Measurements from ENCODE around the gene CDC42EP4. TPM values are rescaled to one million over a fixed set of nuclear protein-coding genes. Genes with fewer than 3 reads are reported as not detected.
A peak's percentile ranks its signal among the peaks of the same experiment; 100 is the strongest.
"Not testable (repeated sequence)": the region's sequence is repeated elsewhere in the genome, so short reads cannot be mapped to it uniquely, and the experiment has no call there.

The CDC42EP4 gene
- polyA plus RNA-seq, 6 donors from 2014 or later = 0.09 to 0.21 (median 0.12) TPM; not detected in 2

- ATAC-seq (ENCODE audit: low read depth in 2 of 2) = no peak
- H3K27ac Mint-ChIP-seq = peak overlapping the region in 3 of 6 donors; percentile 43 to 74 (median 65)
- no peaks in the 10 kb centered on the region for H3K4me1 Mint-ChIP-seq
- H3K27me3 Mint-ChIP-seq = no peaks in the 10 kb centered on the region
- H3K9me3 Mint-ChIP-seq = no peaks in the 10 kb centered on the region
- H3K4me3 Mint-ChIP-seq = no peak overlapping the region
- DNase-seq = no peak
- no peaks in the 10 kb centered on the region for H3K36me3 Mint-ChIP-seq
These were observed 26.9 kb upstream of the CDC42EP4 start for GRCh38 chr17:73338566-73339197.

DNA sequence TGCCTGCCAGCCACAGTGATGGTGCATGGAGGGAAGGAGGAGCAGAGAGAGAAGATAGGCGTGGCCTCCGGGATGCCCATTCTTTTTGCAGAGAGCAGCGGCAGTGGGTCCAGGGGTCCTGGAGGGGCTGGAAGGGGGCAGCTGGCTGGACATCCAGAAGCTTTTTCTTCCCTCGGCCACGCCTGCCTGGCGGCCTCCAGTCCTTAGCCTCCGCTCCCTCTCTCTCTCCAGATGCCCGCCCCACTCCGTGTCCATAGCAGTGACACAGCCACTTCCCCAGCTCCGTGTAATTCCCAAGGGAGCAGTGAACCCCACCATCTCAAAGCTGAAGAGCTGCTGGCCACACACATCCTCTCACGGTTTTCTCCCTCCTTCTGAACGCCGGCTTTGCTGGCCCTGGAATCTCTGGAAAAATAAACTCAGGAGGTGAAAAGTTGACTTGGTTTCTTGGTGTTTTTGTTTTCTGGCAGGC lies 26.3 kb upstream of the CDC42EP4 start:
- H3K4me1 Mint-ChIP-seq = no peaks in the 10 kb centered on the region
- H3K27ac Mint-ChIP-seq = peak overlapping the region in 2 of 6 donors; percentile 65 to 68
- H3K36me3 Mint-ChIP-seq = no peaks in the 10 kb centered on the region
- H3K27me3 Mint-ChIP-seq = no peaks in the 10 kb centered on the region
- DNase-seq (no peak), ATAC-seq (ENCODE audit: low read depth in 2 of 2) (no peak)
- H3K9me3 Mint-ChIP-seq = no peaks in the 10 kb centered on the region
- H3K4me3 Mint-ChIP-seq = no peak overlapping the region

DNA sequence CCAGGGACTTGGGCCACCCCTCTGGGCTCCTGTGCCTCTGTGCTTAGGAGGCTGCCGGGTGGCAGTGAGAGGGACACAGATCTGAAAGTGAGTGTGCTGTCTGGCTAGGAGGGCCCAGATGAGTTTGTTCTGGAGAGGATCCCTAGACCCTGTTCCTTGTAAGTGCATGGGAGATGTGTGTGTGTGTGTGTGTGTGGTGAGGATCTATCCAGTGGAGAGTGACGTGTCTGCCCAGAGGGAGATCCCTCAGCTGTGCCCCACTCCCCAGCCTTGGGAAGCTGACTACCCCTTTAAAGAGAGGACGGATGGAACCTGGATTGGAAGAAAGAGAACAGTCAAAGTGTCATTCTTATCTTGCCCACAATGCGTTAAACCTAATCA lies 25.5 kb upstream of the CDC42EP4 start:
- Mint-ChIP-seq H3K36me3 (no peaks in the 10 kb centered on the region), H3K27ac (peak overlapping the region in 1 of 6 donors; percentile 9), H3K4me3 (no peak overlapping the region), H3K27me3 (no peaks in the 10 kb centered on the region), H3K4me1 (no peaks in the 10 kb centered on the region), H3K9me3 (no peaks in the 10 kb centered on the region)
- no peak for ATAC-seq (ENCODE audit: low read depth in 2 of 2)
- no peak for DNase-seq

GRCh38 chr17:73336408-73337329 lies 24.9 kb upstream of the CDC42EP4 start:
- no peaks in the 10 kb centered on the region for H3K36me3 Mint-ChIP-seq
- DNase-seq (no peak), ATAC-seq (ENCODE audit: low read depth in 2 of 2) (no peak)
- H3K4me3 Mint-ChIP-seq = no peak overlapping the region
- no peaks in the 10 kb centered on the region for H3K4me1 Mint-ChIP-seq
- no peaks in the 10 kb centered on the region for H3K9me3 Mint-ChIP-seq
- H3K27me3 Mint-ChIP-seq = no peaks in the 10 kb centered on the region
- H3K27ac Mint-ChIP-seq = peak overlapping the region in 1 of 6 donors; percentile 9

DNA sequence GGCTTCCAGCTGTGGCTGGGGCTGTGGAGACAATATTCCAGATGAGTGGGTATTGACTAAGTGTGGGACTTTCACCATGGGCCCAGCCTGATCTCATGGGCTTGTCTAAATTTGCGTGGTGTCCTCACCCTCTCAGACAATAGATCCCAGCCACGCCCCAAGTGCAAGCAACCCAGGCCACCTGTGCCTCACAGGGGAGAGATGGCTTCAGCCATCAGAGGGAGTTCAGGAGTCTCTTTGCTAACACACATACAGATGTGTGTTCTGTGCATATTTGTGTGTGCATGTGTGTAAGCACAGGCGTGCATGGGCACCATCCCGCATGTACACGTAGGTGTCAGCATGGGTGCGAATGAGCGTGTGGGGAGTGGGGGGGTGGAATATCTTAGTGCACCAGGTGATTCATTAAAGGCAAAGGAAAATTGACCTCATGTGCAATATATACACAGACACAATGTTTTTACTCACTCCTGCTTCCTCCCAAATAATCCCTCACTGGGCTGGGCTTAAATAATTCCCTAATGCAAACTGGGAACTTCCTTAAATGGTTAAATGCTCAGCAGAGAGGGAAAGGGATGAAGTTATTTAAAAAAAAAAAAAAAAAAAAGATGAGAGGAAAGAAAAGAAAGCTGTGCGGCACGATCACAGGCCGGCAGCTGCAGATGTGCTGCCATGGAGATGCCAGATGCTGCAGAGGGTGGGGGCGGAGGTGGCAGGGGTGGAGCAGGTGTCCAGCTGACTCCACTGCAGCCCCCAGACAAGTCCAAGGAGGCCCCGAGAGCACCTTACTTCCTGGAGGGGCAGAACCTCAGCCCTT lies 24.0 kb upstream of the CDC42EP4 start:
- Mint-ChIP-seq H3K36me3 (no peaks in the 10 kb centered on the region), H3K4me3 (no peak overlapping the region), H3K9me3 (no peaks in the 10 kb centered on the region), H3K27me3 (no peaks in the 10 kb centered on the region), H3K27ac (no peak overlapping the region), H3K4me1 (no peaks in the 10 kb centered on the region)
- no peak for DNase-seq
- ATAC-seq (ENCODE audit: low read depth in 2 of 2) = no peak

GRCh38 chr17:73334771-73335513 lies 23.1 kb upstream of the CDC42EP4 start:
- no peaks in the 10 kb centered on the region for H3K9me3 Mint-ChIP-seq
- DNase-seq (no peak), ATAC-seq (ENCODE audit: low read depth in 2 of 2) (no peak)
- H3K4me1 Mint-ChIP-seq = no peaks in the 10 kb centered on the region
- H3K27ac Mint-ChIP-seq = peak overlapping the region in 1 of 6 donors; percentile 15
- H3K4me3 Mint-ChIP-seq = no peak overlapping the region
- no peaks in the 10 kb centered on the region for H3K36me3 Mint-ChIP-seq
- no peaks in the 10 kb centered on the region for H3K27me3 Mint-ChIP-seq

- H3K27me3 Mint-ChIP-seq; H3K36me3 Mint-ChIP-seq; H3K4me1 Mint-ChIP-seq; ATAC-seq (ENCODE audit: low read depth in 2 of 2); H3K4me3 Mint-ChIP-seq; H3K27ac Mint-ChIP-seq; DNase-seq; H3K9me3 Mint-ChIP-seq: not testable (repeated sequence)
These were observed 21.6 kb upstream of the CDC42EP4 start for GRCh38 chr17:73333445-73333844.

DNA sequence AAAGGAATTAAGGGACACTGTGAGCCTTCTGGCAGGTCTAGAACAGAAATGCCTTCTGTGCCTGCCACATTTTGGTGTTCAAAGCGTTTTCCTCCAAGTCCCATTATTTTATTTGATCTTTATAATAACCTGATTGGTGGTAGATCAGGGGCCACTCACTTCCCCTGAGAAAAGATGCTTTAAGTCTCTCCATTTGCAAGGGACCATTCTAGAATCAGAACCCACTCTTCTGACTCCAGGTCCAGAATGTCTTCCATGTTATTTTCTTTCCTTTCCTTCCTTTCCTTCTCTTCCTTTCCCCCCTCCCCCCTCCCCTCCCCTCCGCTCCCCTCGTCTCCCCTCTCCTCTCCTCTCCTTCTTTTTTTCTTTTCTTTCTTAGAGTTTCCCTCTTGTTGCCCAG lies 19.3 kb upstream of the CDC42EP4 start:
- H3K4me1 Mint-ChIP-seq = no peaks in the 10 kb centered on the region
- no peak overlapping the region for H3K4me3 Mint-ChIP-seq
- peaks cover 0 to 16% (median 16%) of the 10 kb centered on the region in 3 donors for H3K27me3 Mint-ChIP-seq
- ATAC-seq (ENCODE audit: low read depth in 2 of 2) (no peak), DNase-seq (no peak)
- H3K36me3 Mint-ChIP-seq = peaks cover 0 to 6% of the 10 kb centered on the region in 2 donors
- peak overlapping the region in 2 of 6 donors; percentile 51 to 88 for H3K27ac Mint-ChIP-seq
- no peaks in the 10 kb centered on the region for H3K9me3 Mint-ChIP-seq

GRCh38 chr17:73327676-73328075 lies 15.9 kb upstream of the CDC42EP4 start:
- H3K4me3 Mint-ChIP-seq = no peak overlapping the region
- peaks cover 0 to 6% of the 10 kb centered on the region in 2 donors for H3K36me3 Mint-ChIP-seq
- H3K4me1 Mint-ChIP-seq = no peaks in the 10 kb centered on the region
- H3K9me3 Mint-ChIP-seq = peaks cover 0 to 4% (median 0%) of the 10 kb centered on the region in 7 donors
- H3K27ac Mint-ChIP-seq = no peak overlapping the region
- ATAC-seq (ENCODE audit: low read depth in 2 of 2) = no peak
- H3K27me3 Mint-ChIP-seq = peaks cover 8 to 38% (median 34%) of the 10 kb centered on the region in 3 donors
- DNase-seq = no peak

DNA sequence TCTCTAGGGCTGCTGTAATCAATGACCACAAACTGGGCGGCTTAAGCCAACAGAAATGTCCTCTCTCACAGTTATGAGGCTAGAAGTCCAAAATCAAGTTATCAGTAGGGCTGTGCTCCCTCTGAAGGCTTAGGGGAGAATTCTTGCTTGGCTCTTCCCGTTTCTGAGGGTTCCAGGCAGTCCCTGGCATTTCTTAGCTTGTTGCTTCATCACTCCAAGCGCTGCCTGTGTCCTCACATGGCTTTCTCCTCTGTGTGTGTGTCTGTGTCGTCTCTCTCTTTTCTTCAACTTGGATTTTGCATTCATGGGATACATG lies 13.7 kb upstream of the CDC42EP4 start:
- ATAC-seq (ENCODE audit: low read depth in 2 of 2) (no peak), DNase-seq (no peak)
- Mint-ChIP-seq H3K9me3 (peaks cover 0 to 4% (median 0%) of the 10 kb centered on the region in 7 donors), H3K27me3 (peaks cover 8 to 38% (median 34%) of the 10 kb centered on the region in 3 donors), H3K36me3 (peaks cover 0 to 6% of the 10 kb centered on the region in 2 donors), H3K4me3 (no peak overlapping the region), H3K4me1 (no peaks in the 10 kb centered on the region), H3K27ac (no peak overlapping the region)

DNA sequence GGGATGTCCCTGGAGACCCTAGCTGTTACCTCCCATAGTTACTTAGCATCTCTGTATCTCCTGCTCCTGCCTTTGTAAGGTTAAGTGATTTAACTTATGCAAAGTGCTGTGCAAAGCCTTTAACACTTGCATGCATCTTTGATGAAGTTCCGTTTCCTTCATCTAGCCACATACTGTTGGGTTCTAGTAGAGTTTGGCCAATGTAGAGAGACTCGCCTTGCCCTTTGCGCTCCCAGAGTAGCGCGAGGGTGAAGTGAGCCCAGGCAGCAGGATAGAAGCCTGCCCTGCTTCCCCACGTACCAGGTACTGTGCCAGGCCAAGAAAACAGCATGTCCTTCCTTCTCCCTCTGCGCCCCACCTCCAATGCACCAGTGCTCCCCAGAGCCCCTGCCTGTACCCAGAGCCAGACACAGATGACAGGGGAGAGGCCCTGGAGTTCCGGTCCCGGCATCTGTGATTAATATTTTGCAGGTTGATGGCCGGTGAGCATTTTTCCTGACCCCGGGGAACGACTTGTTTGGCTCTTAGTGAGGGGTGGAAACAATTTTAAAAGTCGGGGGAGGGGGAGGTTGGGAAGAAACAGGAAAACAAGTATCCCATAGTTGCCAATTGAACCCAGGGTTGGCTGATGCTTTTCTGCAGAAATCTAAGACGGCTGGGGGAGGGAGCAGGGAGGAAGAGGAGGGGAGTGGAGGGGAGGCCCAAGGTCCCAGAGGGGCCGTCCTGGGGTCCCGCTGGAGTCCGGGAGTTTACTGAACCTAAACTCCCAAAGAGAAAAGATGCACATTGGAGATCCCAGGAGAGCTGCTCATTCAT lies 13.1 kb upstream of the CDC42EP4 start:
- Mint-ChIP-seq H3K27ac (no peak overlapping the region), H3K4me3 (no peak overlapping the region), H3K36me3 (peaks cover 0 to 6% of the 10 kb centered on the region in 2 donors), H3K27me3 (peaks cover 8 to 38% (median 36%) of the 10 kb centered on the region in 3 donors), H3K9me3 (peaks cover 0 to 4% (median 0%) of the 10 kb centered on the region in 7 donors), H3K4me1 (no peaks in the 10 kb centered on the region)
- no peak for ATAC-seq (ENCODE audit: low read depth in 2 of 2)
- DNase-seq = no peak

DNA sequence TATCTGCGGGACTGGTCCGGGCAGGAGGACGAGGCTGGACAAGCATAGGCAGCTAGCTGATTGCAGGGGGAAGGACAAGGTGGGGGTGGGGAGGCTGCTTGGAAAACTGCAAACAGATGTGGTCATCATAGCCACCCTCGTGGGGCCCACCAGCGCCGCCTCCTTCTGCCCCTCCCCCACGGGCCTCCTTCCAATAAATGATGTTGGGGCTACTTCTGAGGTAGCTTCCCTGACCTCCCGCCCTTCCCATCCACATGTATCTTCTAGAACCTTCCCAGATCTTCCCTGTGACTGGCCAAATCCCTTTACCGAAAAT lies 12.3 kb upstream of the CDC42EP4 start:
- Mint-ChIP-seq H3K27me3 (peaks cover 8 to 35% (median 34%) of the 10 kb centered on the region in 3 donors), H3K4me1 (no peaks in the 10 kb centered on the region), H3K9me3 (peaks cover 0 to 4% (median 0%) of the 10 kb centered on the region in 7 donors), H3K36me3 (peaks cover 0 to 6% of the 10 kb centered on the region in 2 donors), H3K27ac (no peak overlapping the region), H3K4me3 (no peak overlapping the region)
- no peak for ATAC-seq (ENCODE audit: low read depth in 2 of 2)
- DNase-seq = no peak
